ENCODE data around the gene TFCP2L1.

DNA sequence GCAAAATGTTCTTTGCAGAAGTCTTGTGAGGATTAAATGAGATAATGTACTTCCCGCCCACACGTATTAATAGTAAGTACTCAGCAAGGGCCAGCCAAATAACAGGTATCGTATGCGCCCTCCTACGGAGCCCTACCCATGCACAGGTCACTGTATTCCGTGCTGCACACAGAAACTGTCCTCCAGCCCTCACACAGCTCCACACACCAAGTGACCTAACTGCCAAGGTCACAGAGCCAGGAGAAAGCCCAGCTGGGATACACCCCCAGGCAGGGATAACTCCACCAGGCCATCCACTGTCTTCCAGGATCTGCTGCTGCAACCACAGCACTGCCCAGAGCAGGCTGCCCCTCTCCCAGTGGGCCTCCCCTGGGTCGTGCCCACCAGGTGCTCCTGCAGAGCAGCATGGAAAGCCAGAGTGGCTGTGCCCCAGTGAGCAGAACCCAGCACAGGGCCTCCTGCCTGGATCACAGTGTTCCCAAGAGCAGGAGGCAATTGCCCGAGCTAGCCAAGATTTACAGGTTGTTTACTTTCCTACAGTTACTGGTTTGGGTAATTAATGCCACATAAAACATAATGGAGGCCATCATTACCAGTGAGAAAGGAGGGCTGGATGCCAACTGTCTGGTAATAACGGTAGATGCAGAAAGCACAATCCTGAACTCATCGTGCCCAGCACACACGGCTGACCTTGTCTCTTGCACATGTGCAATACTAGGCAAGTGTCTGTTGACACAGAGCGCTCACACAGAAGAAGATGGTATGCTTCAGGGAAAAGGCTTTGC is 24.4 kb downstream of the TFCP2L1 start:
- TF ChIP-seq, protein P1, sequence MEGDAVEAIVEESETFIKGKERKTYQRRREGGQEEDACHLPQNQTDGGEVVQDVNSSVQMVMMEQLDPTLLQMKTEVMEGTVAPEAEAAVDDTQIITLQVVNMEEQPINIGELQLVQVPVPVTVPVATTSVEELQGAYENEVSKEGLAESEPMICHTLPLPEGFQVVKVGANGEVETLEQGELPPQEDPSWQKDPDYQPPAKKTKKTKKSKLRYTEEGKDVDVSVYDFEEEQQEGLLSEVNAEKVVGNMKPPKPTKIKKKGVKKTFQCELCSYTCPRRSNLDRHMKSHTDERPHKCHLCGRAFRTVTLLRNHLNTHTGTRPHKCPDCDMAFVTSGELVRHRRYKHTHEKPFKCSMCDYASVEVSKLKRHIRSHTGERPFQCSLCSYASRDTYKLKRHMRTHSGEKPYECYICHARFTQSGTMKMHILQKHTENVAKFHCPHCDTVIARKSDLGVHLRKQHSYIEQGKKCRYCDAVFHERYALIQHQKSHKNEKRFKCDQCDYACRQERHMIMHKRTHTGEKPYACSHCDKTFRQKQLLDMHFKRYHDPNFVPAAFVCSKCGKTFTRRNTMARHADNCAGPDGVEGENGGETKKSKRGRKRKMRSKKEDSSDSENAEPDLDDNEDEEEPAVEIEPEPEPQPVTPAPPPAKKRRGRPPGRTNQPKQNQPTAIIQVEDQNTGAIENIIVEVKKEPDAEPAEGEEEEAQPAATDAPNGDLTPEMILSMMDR (IDR thresholded peaks at IDR 0.05), result no peak
- TF ChIP-seq POLR2A (IDR thresholded peaks at IDR 0.05; ENCODE audit: low read depth), result no peak
- TF ChIP-seq EP300 (IDR thresholded peaks at IDR 0.05), result no peak
- no peak for TF ChIP-seq POLR2AphosphoS5 (IDR thresholded peaks at IDR 0.05)

Measured in esophagus muscularis mucosa (tissue), 4 donors.